NCI-H510A (cell line): ENCODE results near the gene SEM1.
"Not testable (repeated sequence)": the region's sequence is repeated elsewhere in the genome, so short reads cannot be mapped to it uniquely, and the experiment has no call there.

ENCODE experiments used
- DNase-seq: peaks from one replicate; lab custom pipeline; 2025; lab: John Stamatoyannopoulos, UW

SEM1 gene

GRCh38 chr7:96663457-96663856 is 46.2 kb downstream of the SEM1 start:
- DNase-seq: no peak

DNA sequence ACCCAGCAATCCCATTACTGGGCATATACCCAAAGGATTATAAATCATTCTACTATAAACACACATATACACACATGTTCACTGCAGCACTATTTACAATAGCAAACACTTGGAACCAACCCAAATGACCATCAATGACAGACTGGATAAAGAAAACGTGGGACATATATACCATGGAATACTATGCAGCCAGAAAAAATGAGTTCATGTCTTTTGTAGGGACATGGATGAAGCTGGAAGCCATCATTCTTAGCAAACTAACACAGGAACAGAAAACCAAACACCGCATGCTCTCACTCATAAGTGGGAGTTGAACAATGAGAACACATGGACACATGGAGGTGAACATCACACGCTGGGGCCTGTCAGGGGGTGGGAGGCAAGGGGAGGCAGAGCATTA is 47.5 kb downstream of the SEM1 start:
- DNase-seq: not testable (repeated sequence)

DNA sequence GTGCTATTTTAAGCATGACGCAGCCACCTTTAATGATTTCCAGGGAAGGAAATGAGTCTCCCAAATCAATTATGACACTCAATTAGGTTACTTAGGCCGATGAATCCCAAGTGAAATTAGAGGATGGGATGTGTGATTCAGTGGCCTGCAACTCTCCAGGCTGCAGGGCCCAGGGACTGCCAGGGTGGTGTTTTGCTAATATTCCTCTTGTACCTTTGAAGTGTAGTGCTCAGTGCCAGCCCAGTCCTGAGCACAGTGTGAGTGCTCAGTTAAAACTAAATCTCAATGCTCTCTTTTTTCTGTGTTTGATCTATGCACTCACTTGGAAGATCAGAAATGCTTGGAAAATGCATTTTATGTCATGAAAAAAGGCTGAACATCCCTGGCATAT is 51.6 kb downstream of the SEM1 start:
- no peak for DNase-seq

GRCh38 chr7:96657347-96658021 is 52.2 kb downstream of the SEM1 start:
- no peak for DNase-seq

DNA sequence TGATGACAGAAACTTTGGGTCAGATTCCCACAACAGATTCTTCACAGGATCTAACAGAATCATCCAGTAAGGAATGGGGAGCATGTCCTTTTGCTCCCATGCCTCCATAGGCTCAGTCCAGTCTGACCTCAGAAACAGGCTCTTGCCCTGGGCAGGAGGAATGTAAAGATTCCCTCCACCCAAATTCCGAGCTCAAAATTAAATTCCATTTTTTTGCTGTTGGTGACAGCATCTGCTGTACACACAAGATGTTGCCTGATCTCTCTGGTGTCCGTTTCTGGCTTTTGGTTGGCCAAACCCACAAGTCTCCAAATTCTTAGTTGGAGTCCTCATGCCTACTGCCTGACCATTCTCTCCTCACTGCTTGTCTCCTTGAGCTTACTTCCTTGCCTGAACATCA is 53.7 kb downstream of the SEM1 start:
- DNase-seq: no peak

GRCh38 chr7:96654630-96655188 is 54.9 kb downstream of the SEM1 start:
- no peak for DNase-seq

DNA sequence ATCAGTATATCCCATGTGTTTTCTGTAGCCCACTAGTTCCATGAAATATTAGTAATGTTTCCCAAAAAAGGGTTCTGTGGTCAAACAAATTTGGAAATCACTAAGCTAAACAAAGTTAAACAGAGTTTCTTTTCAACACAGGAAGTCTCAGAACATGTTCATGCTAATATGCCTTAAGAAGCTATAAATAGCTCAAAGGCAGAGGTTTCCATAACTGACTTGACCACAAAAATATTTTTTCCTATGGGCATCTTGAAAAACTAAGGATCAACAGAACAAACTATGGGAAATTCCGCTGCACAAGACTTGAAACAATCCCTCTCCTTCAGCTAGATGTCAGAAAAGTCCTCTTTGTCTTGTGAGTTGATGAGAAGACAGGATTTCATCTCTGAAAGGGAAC is 59.7 kb downstream of the SEM1 start:
- DNase-seq: no peak

GRCh38 chr7:96648784-96649183 is 60.9 kb downstream of the SEM1 start:
- DNase-seq: no peak

DNA sequence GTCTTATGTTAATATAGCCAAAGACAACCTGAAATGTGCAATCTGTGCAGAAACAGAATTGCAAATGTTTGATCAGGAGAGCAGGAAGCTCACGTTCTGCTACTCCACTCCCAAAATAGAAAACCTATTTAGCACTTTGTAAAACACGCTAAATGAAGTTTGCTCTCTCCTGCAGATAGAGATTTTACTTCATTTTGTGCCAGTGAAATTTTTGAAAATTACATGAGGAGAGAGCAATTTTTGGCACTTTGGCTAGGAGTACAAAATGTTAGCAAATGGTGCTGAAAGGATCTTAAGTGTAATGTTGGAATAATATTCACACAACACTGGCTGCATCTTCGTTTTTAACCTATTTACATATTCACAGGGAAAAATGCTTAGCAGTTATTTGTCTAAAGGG is 61.9 kb downstream of the SEM1 start:
- no peak for DNase-seq

GRCh38 chr7:96645084-96645483 is 64.6 kb downstream of the SEM1 start:
- DNase-seq: no peak

DNA sequence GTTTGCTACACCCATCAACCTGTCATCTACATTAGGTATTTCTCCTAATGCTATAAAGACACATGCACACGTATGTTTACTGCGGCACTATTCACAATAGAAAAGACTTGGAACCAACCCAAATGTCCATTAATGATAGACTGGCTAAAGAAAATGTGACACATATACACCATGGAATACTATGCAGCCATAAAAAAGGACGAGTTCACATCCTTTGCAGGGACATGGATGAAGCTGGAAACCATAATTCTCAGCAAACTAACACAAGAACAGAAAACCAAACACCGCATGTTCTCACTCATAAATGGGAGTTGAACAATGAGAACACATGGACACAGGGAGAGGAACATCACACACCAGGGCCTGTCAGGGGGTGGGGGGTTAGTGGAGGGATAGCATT is 66.2 kb downstream of the SEM1 start:
- DNase-seq: not testable (repeated sequence)

DNA sequence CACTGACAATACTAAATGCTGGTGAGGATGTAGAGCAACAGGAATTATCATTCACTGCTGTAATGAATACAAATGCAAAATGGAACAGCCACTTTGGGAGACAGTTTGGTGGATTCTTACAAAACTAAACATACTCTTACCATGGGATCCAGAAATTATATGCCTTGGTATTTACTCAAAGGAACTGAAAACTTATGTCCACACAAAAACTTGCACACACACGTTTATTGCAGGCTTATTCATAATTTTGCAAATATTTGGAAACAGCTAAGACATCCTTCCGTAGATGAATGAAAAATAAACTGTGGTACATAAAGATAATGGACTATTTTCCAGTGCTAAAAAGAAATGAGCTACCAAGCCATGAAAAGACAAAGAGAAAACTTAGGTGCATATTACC is 69.6 kb downstream of the SEM1 start:
- no peak for DNase-seq
